Duodenal mucosa (tissue), 2 donors: Measurements from ENCODE around the gene ADA.

ENCODE experiments used
- H3K27ac ChIP-seq: one replicate; pipeline ENCODE4 v1.7.0; 2013; ENCODE audit warnings: low read depth, low read length
- H3K27me3 ChIP-seq, 2 donors: one replicate each; pipeline ENCODE4 v1.7.0; 2013; ENCODE audit warnings: low read length in 2 of 2, control low read depth in 1 of 2; ENCODE audit not compliant: insufficient read depth in 2 of 2, control insufficient read depth in 1 of 2
- H3K36me3 ChIP-seq, 2 donors: one replicate each; pipeline ENCODE4 v1.7.0; 2013; ENCODE audit warnings: low read length in 2 of 2, control low read depth in 1 of 2; ENCODE audit not compliant: insufficient read depth in 2 of 2, control insufficient read depth in 1 of 2
- H3K4me1 ChIP-seq, 2 donors: one replicate each; pipeline ENCODE4 v1.7.0; 2013; ENCODE audit warnings: low read length in 2 of 2, control low read depth in 1 of 2; ENCODE audit not compliant: insufficient read depth in 2 of 2, control insufficient read depth in 1 of 2
- H3K4me3 ChIP-seq, 2 donors: one replicate each; pipeline ENCODE4 v1.7.0; 2013; ENCODE audit warnings: low read length in 2 of 2, low read depth in 1 of 2
- H3K9ac ChIP-seq, 2 donors: one replicate each; pipeline ENCODE4 v1.7.0; 2013; ENCODE audit warnings: low read length in 2 of 2, low read depth in 1 of 2
- H3K9me3 ChIP-seq, 2 donors: one replicate each; pipeline ENCODE4 v1.7.0; 2013; ENCODE audit warnings: low read length in 2 of 2, control low read depth in 1 of 2; ENCODE audit not compliant: control insufficient read depth in 1 of 2

Gene ADA

GRCh38 chr20:44627364-44628010, 24.0 kb downstream of the ADA start:
- H3K4me3 ChIP-seq: no peak overlapping the region
- peaks cover 0 to 2% of the 10 kb centered on the region in 2 donors for H3K9me3 ChIP-seq
- no peaks in the 10 kb centered on the region for H3K27me3 ChIP-seq
- H3K9ac ChIP-seq: no peak overlapping the region
- peaks cover 59 to 62% of the 10 kb centered on the region in 2 donors for H3K36me3 ChIP-seq
- no peaks in the 10 kb centered on the region for H3K4me1 ChIP-seq
- no peak overlapping the region for H3K27ac ChIP-seq

- Histone ChIP-seq H3K4me1 (no peaks in the 10 kb centered on the region), H3K27ac (no peak overlapping the region), H3K9ac (no peak overlapping the region), H3K9me3 (peaks cover 0 to 2% of the 10 kb centered on the region in 2 donors), H3K36me3 (peaks cover 62 to 70% of the 10 kb centered on the region in 2 donors), H3K4me3 (no peak overlapping the region), H3K27me3 (no peaks in the 10 kb centered on the region)
These were observed 25.2 kb downstream of the ADA start for GRCh38 chr20:44626278-44626677.

GRCh38 chr20:44625361-44625760, 26.1 kb downstream of the ADA start:
- peaks cover 61 to 75% of the 10 kb centered on the region in 2 donors for H3K36me3 ChIP-seq
- H3K27ac ChIP-seq: no peak overlapping the region
- no peaks in the 10 kb centered on the region for H3K4me1 ChIP-seq
- H3K27me3 ChIP-seq: no peaks in the 10 kb centered on the region
- no peak overlapping the region for H3K4me3 ChIP-seq
- H3K9ac ChIP-seq: no peak overlapping the region
- H3K9me3 ChIP-seq: peaks cover 0 to 2% of the 10 kb centered on the region in 2 donors

GRCh38 chr20:44624743-44625271, 26.7 kb downstream of the ADA start:
- H3K4me1 ChIP-seq: peaks cover 0 to under 1% of the 10 kb centered on the region in 2 donors
- no peaks in the 10 kb centered on the region for H3K27me3 ChIP-seq
- peaks cover 67 to 81% of the 10 kb centered on the region in 2 donors for H3K36me3 ChIP-seq
- H3K27ac ChIP-seq: no peak overlapping the region
- H3K4me3 ChIP-seq: no peak overlapping the region
- H3K9me3 ChIP-seq: peaks cover 0 to 2% of the 10 kb centered on the region in 2 donors
- H3K9ac ChIP-seq: no peak overlapping the region

GRCh38 chr20:44624152-44624551, 27.3 kb downstream of the ADA start:
- H3K9me3 ChIP-seq: peaks cover 0 to 2% of the 10 kb centered on the region in 2 donors
- H3K36me3 ChIP-seq: peaks cover 72 to 87% of the 10 kb centered on the region in 2 donors
- H3K4me3 ChIP-seq: no peak overlapping the region
- peaks cover 5 to 7% of the 10 kb centered on the region in 2 donors for H3K4me1 ChIP-seq
- H3K27ac ChIP-seq: no peak overlapping the region
- H3K27me3 ChIP-seq: no peaks in the 10 kb centered on the region
- H3K9ac ChIP-seq: no peak overlapping the region

GRCh38 chr20:44622501-44623270, 28.8 kb downstream of the ADA start:
- H3K9me3 ChIP-seq: peaks cover 0 to 2% of the 10 kb centered on the region in 2 donors
- no peaks in the 10 kb centered on the region for H3K27me3 ChIP-seq
- peaks cover 69 to 90% of the 10 kb centered on the region in 2 donors for H3K36me3 ChIP-seq

GRCh38 chr20:44621939-44622338, 29.6 kb downstream of the ADA start:
- peaks cover 74 to 91% of the 10 kb centered on the region in 2 donors for H3K36me3 ChIP-seq
- H3K4me1 ChIP-seq: peaks cover 26 to 28% of the 10 kb centered on the region in 2 donors
- no peak overlapping the region for H3K4me3 ChIP-seq
- peaks cover 0 to 2% of the 10 kb centered on the region in 2 donors for H3K9me3 ChIP-seq
- no peak overlapping the region for H3K9ac ChIP-seq
- H3K27me3 ChIP-seq: no peaks in the 10 kb centered on the region
- H3K27ac ChIP-seq: no peak overlapping the region

More at GRCh38 chr20:44622501-44623270, 28.8 kb downstream of the ADA start:
- Histone ChIP-seq H3K9ac (no peak overlapping the region), H3K4me3 (no peak overlapping the region), H3K4me1 (peaks cover 20 to 21% of the 10 kb centered on the region in 2 donors), H3K27ac (no peak overlapping the region)

GRCh38 chr20:44621325-44621724, 30.2 kb downstream of the ADA start:
- Histone ChIP-seq H3K9me3 (peaks cover 0 to 2% of the 10 kb centered on the region in 2 donors), H3K9ac (no peak overlapping the region), H3K4me3 (no peak overlapping the region), H3K27me3 (no peaks in the 10 kb centered on the region), H3K4me1 (peaks cover 31 to 34% of the 10 kb centered on the region in 2 donors), H3K36me3 (peaks cover 72 to 87% of the 10 kb centered on the region in 2 donors), H3K27ac (no peak overlapping the region)

- Histone ChIP-seq H3K27me3 (no peaks in the 10 kb centered on the region), H3K27ac (no peak overlapping the region), H3K4me1 (peaks cover 41 to 46% of the 10 kb centered on the region in 2 donors), H3K4me3 (no peak overlapping the region), H3K9ac (no peak overlapping the region), H3K9me3 (peaks cover 0 to 2% of the 10 kb centered on the region in 2 donors), H3K36me3 (peaks cover 59 to 88% of the 10 kb centered on the region in 2 donors)
These were observed 31.5 kb downstream of the ADA start for GRCh38 chr20:44620030-44620429.

GRCh38 chr20:44619294-44619693, 32.2 kb downstream of the ADA start:
- Histone ChIP-seq H3K4me3 (no peak overlapping the region), H3K9ac (no peak overlapping the region), H3K36me3 (peaks cover 53 to 87% of the 10 kb centered on the region in 2 donors), H3K27ac (no peak overlapping the region), H3K4me1 (peaks cover 41 to 48% of the 10 kb centered on the region in 2 donors), H3K27me3 (no peaks in the 10 kb centered on the region), H3K9me3 (peaks cover 0 to 2% of the 10 kb centered on the region in 2 donors)
